Measurements from ENCODE around the gene PHACTR1.

- TF ChIP-seq CTCF (conservative IDR thresholded peaks at IDR 0.05 in 1 of 2, IDR thresholded peaks at IDR 0.05 in 1 of 2; ENCODE audit: extremely low read depth in 1 of 2, insufficient read depth in 1 of 2, low read depth in 1 of 2, low read length in 2 of 2) (no peak), EZH2 (IDR thresholded peaks at IDR 0.05; ENCODE audit: borderline replicate concordance, low read length) (no peak)
Measured at GRCh38 chr6:13241364-13241763, 524.8 kb downstream of the PHACTR1 start.
